ENCODE measurements around the gene TNIP2.

DNA sequence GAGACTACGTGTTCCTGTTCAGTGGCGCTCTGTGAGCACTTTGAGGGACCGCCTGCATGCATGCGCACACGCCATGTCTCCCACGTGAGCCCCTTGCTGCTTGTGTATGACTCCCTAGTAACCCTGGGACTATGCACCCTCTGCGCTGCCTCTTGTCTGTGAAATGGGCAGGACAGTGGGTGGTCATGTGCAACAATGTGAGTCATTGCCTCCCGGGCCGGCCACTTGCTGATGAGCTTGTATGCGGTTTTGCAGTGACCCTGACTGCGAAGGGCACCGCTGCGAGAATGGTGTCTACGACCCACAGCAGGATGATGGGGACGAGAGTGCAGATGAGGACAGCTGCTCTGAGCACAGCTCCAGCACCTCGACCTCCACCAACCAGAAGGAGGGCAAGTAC is 61.4 kb downstream of the TNIP2 start:
- TF ChIP-seq POLR2A (IDR thresholded peaks at IDR 0.05) = no peak
- TF ChIP-seq, protein P1, sequence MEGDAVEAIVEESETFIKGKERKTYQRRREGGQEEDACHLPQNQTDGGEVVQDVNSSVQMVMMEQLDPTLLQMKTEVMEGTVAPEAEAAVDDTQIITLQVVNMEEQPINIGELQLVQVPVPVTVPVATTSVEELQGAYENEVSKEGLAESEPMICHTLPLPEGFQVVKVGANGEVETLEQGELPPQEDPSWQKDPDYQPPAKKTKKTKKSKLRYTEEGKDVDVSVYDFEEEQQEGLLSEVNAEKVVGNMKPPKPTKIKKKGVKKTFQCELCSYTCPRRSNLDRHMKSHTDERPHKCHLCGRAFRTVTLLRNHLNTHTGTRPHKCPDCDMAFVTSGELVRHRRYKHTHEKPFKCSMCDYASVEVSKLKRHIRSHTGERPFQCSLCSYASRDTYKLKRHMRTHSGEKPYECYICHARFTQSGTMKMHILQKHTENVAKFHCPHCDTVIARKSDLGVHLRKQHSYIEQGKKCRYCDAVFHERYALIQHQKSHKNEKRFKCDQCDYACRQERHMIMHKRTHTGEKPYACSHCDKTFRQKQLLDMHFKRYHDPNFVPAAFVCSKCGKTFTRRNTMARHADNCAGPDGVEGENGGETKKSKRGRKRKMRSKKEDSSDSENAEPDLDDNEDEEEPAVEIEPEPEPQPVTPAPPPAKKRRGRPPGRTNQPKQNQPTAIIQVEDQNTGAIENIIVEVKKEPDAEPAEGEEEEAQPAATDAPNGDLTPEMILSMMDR (IDR thresholded peaks at IDR 0.05) = no peak
- TF ChIP-seq POLR2AphosphoS5 (IDR thresholded peaks at IDR 0.05) = no peak
- no peak for TF ChIP-seq EP300 (IDR thresholded peaks at IDR 0.05; ENCODE audit: low read depth)

Data from transverse colon (tissue), 4 donors.